NCI-H1930 (cell line): ENCODE data around the gene ZNF780B.

Experiments
- DNase-seq, 2 experiments: peaks; one replicate each; lab custom pipeline; 2025; lab: John Stamatoyannopoulos, UW

Gene ZNF780B

DNA sequence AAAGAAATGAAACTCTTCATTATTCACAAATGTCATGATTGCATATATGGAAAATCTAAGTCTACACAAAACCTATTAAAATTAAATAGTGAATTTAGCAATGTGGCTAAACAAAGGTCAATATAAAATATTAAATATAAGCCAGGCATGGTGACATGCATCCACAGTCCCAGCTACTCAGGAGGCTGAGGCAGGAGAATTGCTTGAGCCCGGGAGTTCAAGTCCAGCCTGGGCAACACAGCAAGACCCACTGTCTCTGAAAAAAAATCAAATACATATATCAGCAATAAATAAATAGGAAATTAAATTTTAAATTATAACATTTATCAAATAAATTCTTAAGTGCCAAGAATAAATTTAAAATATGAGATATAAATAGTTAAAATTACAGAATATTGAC is 73.1 kb downstream of the ZNF780B start:
- no peak for DNase-seq
